ENCODE results near the gene CCDC71.

- TF ChIP-seq CTCF (conservative IDR thresholded peaks at IDR 0.05; ENCODE audit: low read length) (no peak), EZH2phosphoT487 (IDR thresholded peaks at IDR 0.05; ENCODE audit: borderline replicate concordance, low read depth, low read length) (no peak)
These were observed 47.1 kb downstream of the CCDC71 start for GRCh38 chr3:49119036-49119435.

Measured in OCI-LY7 (cell line).